Neural cell (in vitro differentiated cells): ENCODE results near the gene RFTN1. TPM values are rescaled to one million over a fixed set of nuclear protein-coding genes. Genes with fewer than 3 reads are reported as not detected.

Experiments
- H2AFZ ChIP-seq: fragments of 200-600, 300-800 bp; sonication (generic), shearing (Covaris generic); 2 replicates; pipeline ENCODE4 v1.6.0; 2014; ENCODE audit warnings: low read depth, mild to moderate bottlenecking, antibody characterized with exemption, low read length, moderate library complexity
- H3F3A ChIP-seq: fragments of 200-600 bp; shearing (Covaris generic); 2 replicates; pipeline ENCODE4 v1.6.1; 2016; ENCODE audit warnings: mild to moderate bottlenecking, moderate library complexity, mixed read lengths, antibody characterized with exemption, low read length; ENCODE audit not compliant: insufficient read depth, poor library complexity, severe bottlenecking
- H3K27ac ChIP-seq: fragments of 200-600, 300-800 bp; sonication (generic), shearing (Covaris generic); 2 replicates; pipeline ENCODE4 v1.5.1; 2014; ENCODE audit warnings: mild to moderate bottlenecking, low read length, moderate library complexity
- H3K27me3 ChIP-seq: fragments of 300-800, 200-600 bp; sonication (generic), shearing (Covaris generic); 2 replicates; pipeline ENCODE4 v1.6.0; 2014; ENCODE audit warnings: mild to moderate bottlenecking, low read depth, low read length, moderate library complexity; ENCODE audit not compliant: insufficient read depth
- H3K36me3 ChIP-seq: fragments of 300-800, 200-600 bp; sonication (generic), shearing (Covaris generic); 2 replicates; pipeline ENCODE4 v1.5.1; 2014; ENCODE audit warnings: mild to moderate bottlenecking, antibody characterized with exemption, low read length, moderate library complexity; ENCODE audit not compliant: insufficient read depth
- H3K4me2 ChIP-seq: fragments of 300-800, 200-600 bp; sonication (generic), shearing (Covaris generic); 2 replicates; pipeline ENCODE4 v1.6.0; 2014; ENCODE audit warnings: mild to moderate bottlenecking, low read length
- H3K4me3 ChIP-seq: fragments of 300-800, 200-600 bp; sonication (generic), shearing (Covaris generic); 2 replicates; pipeline ENCODE4 v1.5.1; 2014; ENCODE audit warnings: mild to moderate bottlenecking, low read length, moderate library complexity
- H3K79me2 ChIP-seq: fragments of 200-600 bp; shearing (Covaris generic); replicated peaks from 2 replicates; pipeline ENCODE4 v1.6.0; 2014; ENCODE audit warnings: mild to moderate bottlenecking, low read length, moderate library complexity; ENCODE audit not compliant: insufficient read depth
- H3K9ac ChIP-seq: fragments of 300-800, 200-600 bp; sonication (generic), shearing (Covaris generic); 2 replicates; pipeline ENCODE4 v1.6.1; 2016; ENCODE audit warnings: mild to moderate bottlenecking, low read length, mixed read lengths
- H3K9me2 ChIP-seq: fragments of 200-600 bp; shearing (Covaris generic); 2 replicates; pipeline ENCODE4 v1.6.1; 2016; ENCODE audit warnings: mild to moderate bottlenecking, low read length, mixed read lengths; ENCODE audit not compliant: insufficient read depth
- H3K9me3 ChIP-seq: fragments of 200-600, 300-800 bp; sonication (generic), shearing (Covaris generic); 2 replicates; pipeline ENCODE4 v1.6.1; 2016; ENCODE audit warnings: mild to moderate bottlenecking, mixed run types, low read length, moderate library complexity, mixed read lengths
- H4K20me1 ChIP-seq: fragments of 200-600 bp; shearing (Covaris generic); 2 replicates; pipeline ENCODE4 v1.6.1; 2016; ENCODE audit warnings: mild to moderate bottlenecking, mixed run types; ENCODE audit not compliant: insufficient read depth
- CTCF ChIP-seq: fragments of 450-650 bp; IDR thresholded peaks from 2 replicates; pipeline ENCODE4 v1.5.1; 2014; ENCODE audit warnings: antibody characterized with exemption, mild to moderate bottlenecking, moderate library complexity; ENCODE audit not compliant: poor library complexity, severe bottlenecking
- EP300 ChIP-seq: fragments of 450-650 bp; conservative IDR thresholded peaks from 2 replicates; pipeline ENCODE4 v1.6.1; 2014; ENCODE audit warnings: antibody characterized with exemption, mild to moderate bottlenecking, moderate library complexity; ENCODE audit not compliant: poor library complexity, severe bottlenecking
- EZH2 ChIP-seq: fragments of 200-600, 300-800 bp; shearing (Covaris generic), sonication (generic); IDR thresholded peaks from 2 replicates; pipeline ENCODE4 v1.6.1; 2014; ENCODE audit warnings: antibody characterized with exemption, low read length, borderline replicate concordance, mild to moderate bottlenecking; ENCODE audit not compliant: insufficient read depth, poor library complexity, severe bottlenecking
- MXI1 ChIP-seq: fragments of 450-650 bp; conservative IDR thresholded peaks from 2 replicates; pipeline ENCODE4 v1.6.1; 2014; ENCODE audit warnings: antibody characterized with exemption, mild to moderate bottlenecking; ENCODE audit not compliant: poor library complexity, severe bottlenecking
- POLR2AphosphoS5 ChIP-seq: IDR thresholded peaks from 2 replicates; pipeline ENCODE4 v1.6.1; 2012
- RAD21 ChIP-seq: fragments of 450-650 bp; conservative IDR thresholded peaks from 2 replicates; pipeline ENCODE4 v1.6.1; 2014; ENCODE audit warnings: antibody characterized with exemption, mild to moderate bottlenecking, moderate library complexity
- SMC3 ChIP-seq: fragments of 450-650 bp; conservative IDR thresholded peaks from 2 replicates; pipeline ENCODE4 v1.6.1; 2014; ENCODE audit warnings: antibody characterized with exemption, mild to moderate bottlenecking, moderate library complexity; ENCODE audit not compliant: poor library complexity
- TAF1 ChIP-seq: IDR thresholded peaks from 2 replicates; pipeline ENCODE4 v1.6.1; 2012; ENCODE audit warnings: low read depth
- polyA plus RNA-seq: library from polyadenylated mRNA; depleted of rRNA; stranded (reverse); fragments of >200 nt; gene quantifications from 2 replicates; pipeline ENCODE4 v1.2.3, GENCODE V29; 2014
- TF ChIP-seq, protein P1 (sequence below): IDR thresholded peaks from 2 replicates; pipeline ENCODE4 v1.6.1; 2012; ENCODE audit warnings: borderline replicate concordance

The RFTN1 gene
- polyA plus RNA-seq, 1 donor from 2014 or later, result 36.8 TPM

DNA sequence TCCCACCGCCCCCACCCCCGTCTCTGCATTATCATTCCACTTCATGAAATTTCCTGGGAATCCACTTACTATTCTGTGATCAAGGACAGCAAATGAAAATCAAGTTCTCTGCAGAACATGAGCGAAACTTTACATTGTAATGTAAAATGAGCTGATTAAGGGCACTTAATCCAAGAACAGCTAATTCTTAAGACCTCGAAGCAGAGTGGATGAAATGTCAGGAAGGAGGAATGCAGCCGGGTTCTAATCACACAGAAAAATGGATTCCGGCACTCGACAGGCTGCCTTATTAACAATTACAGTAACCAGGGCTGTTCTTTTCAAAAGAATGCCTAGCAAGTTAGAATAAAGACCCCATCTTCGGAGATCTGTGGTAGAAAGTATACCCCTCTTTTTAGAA is 57.5 kb downstream of the RFTN1 start:
- H2AFZ ChIP-seq, result no peak overlapping the region
- H3K27me3 ChIP-seq, result no peaks in the 10 kb centered on the region
- no peaks in the 10 kb centered on the region for H3F3A ChIP-seq
- no peaks in the 10 kb centered on the region for H3K9me2 ChIP-seq
- no peaks in the 10 kb centered on the region for H3K79me2 ChIP-seq
- no peak for TF ChIP-seq EZH2
- TF ChIP-seq POLR2AphosphoS5, result no peak
- TF ChIP-seq TAF1, result no peak
- no peak for TF ChIP-seq MXI1
- no peak for TF ChIP-seq EP300
- TF ChIP-seq RAD21, result no peak
- TF ChIP-seq SMC3, result no peak
- TF ChIP-seq, protein P1, sequence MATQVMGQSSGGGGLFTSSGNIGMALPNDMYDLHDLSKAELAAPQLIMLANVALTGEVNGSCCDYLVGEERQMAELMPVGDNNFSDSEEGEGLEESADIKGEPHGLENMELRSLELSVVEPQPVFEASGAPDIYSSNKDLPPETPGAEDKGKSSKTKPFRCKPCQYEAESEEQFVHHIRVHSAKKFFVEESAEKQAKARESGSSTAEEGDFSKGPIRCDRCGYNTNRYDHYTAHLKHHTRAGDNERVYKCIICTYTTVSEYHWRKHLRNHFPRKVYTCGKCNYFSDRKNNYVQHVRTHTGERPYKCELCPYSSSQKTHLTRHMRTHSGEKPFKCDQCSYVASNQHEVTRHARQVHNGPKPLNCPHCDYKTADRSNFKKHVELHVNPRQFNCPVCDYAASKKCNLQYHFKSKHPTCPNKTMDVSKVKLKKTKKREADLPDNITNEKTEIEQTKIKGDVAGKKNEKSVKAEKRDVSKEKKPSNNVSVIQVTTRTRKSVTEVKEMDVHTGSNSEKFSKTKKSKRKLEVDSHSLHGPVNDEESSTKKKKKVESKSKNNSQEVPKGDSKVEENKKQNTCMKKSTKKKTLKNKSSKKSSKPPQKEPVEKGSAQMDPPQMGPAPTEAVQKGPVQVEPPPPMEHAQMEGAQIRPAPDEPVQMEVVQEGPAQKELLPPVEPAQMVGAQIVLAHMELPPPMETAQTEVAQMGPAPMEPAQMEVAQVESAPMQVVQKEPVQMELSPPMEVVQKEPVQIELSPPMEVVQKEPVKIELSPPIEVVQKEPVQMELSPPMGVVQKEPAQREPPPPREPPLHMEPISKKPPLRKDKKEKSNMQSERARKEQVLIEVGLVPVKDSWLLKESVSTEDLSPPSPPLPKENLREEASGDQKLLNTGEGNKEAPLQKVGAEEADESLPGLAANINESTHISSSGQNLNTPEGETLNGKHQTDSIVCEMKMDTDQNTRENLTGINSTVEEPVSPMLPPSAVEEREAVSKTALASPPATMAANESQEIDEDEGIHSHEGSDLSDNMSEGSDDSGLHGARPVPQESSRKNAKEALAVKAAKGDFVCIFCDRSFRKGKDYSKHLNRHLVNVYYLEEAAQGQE, result no peak
- TF ChIP-seq CTCF, result no peak
- H4K20me1 ChIP-seq, result no peaks in the 10 kb centered on the region
- no peak overlapping the region for H3K27ac ChIP-seq
- no peak overlapping the region for H3K4me2 ChIP-seq
- H3K9me3 ChIP-seq, result no peaks in the 10 kb centered on the region
- H3K36me3 ChIP-seq, result no peaks in the 10 kb centered on the region
- no peak overlapping the region for H3K4me3 ChIP-seq
- no peak overlapping the region for H3K9ac ChIP-seq

DNA sequence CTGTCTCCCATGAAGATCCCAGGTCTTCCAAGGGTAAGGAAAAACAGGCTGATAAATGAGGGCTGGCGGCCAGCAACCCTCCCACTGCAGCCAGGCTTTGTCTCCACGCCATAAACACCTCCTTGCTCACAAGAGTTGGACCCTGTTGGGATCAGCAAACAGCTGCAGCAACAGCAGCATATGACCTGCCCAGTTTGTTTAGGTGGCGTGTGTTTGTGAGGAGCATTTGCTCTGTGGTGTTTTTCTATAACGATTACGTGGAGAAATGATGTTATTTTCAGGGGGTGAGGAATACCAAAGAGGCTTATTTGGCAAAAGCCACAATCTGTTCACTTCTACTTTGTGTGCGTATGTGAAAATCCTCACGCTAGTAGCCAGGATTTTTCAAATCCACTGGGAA is 58.5 kb downstream of the RFTN1 start:
- H2AFZ ChIP-seq, result no peak overlapping the region
- no peak overlapping the region for H3K4me2 ChIP-seq

More for the DNA sequence above, 58.5 kb downstream of the RFTN1 start:
- Histone ChIP-seq H3K27me3 (no peaks in the 10 kb centered on the region), H3K79me2 (no peaks in the 10 kb centered on the region), H3K9me2 (no peaks in the 10 kb centered on the region), H4K20me1 (no peaks in the 10 kb centered on the region), H3K27ac (no peak overlapping the region), H3F3A (no peaks in the 10 kb centered on the region), H3K4me3 (no peak overlapping the region), H3K9ac (no peak overlapping the region), H3K9me3 (no peaks in the 10 kb centered on the region), H3K36me3 (no peaks in the 10 kb centered on the region)
- TF ChIP-seq, protein P1, result no peak
- TF ChIP-seq POLR2AphosphoS5 (no peak), SMC3 (no peak), RAD21 (no peak), CTCF (no peak)
